ENCODE measurements around the gene GFPT1.

GFPT1 gene

GRCh38 chr2:69271831-69272257, 115.2 kb downstream of the GFPT1 start:
- no peak overlapping the region for H3K4me3 ChIP-seq (ENCODE audit: low read depth, low read length)
- peak; percentile 80 for DNase-seq (ENCODE audit: low read depth)
- TF ChIP-seq POLR2A (IDR thresholded peaks at IDR 0.05; ENCODE audit: extremely low read depth, insufficient read length) (no peak), MAX (IDR thresholded peaks at IDR 0.05; ENCODE audit: low read depth, low read length) (no peak), MYC (IDR thresholded peaks at IDR 0.05; ENCODE audit: low read depth, low read length) (no peak), CTCF (IDR thresholded peaks at IDR 0.05; ENCODE audit: low read depth, low read length) (no peak)

Data from NB4 (cell line).